Measurements from ENCODE around the gene CACNA1D. TPM values are rescaled to one million over a fixed set of nuclear protein-coding genes. Genes with fewer than 3 reads are reported as not detected.

CACNA1D gene
- total and polyA plus RNA-seq, 2 donors (not counting 3 experiments of a cell fraction or from before 2014, with no cell fraction given): 0.06 TPM; not detected in 1

DNA sequence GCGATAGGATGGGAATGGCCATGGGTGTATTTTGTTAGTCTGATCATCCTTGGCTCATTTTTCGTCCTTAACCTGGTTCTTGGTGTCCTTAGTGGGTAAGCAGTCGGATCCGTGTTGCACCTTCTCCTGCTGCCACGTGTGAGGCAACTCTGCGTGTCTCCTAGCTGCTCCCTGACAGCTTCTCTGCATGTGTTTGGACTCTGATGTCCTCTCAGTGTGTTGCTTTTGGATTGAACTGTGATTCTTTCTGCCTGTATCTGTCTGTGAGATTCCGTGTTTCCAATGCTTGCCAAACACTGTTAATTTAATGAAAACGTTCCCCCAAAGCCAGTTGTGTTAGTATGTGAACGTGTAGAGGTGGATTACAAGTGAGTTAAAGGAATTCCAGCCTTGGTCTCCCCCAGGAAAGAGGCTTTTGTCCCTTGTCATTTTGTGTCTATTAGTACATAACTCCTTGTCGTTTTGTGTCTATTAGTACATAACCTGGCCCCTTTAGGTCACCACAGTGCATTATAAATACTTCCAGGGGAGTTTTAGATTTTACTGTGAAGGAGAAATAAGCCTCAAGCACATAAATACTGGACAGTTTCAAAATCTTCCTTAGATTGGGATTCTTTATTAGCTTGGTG is 179.4 kb downstream of the CACNA1D start:
- no peaks in the 10 kb centered on the region for H3K79me2 ChIP-seq (ENCODE audit: control insufficient read depth, insufficient read depth, low read length)
- no peak overlapping the region for H3K4me3 ChIP-seq (replicated peaks in 1 of 3; ENCODE audit: insufficient read depth in 1 of 3, low read depth in 1 of 3, low read length in 3 of 3)
- H3K27me3 ChIP-seq (ENCODE audit: control insufficient read depth in 2 of 2, insufficient read depth in 2 of 2, low read length in 2 of 2): no peaks in the 10 kb centered on the region
- TF ChIP-seq POLR2A (IDR thresholded peaks at IDR 0.05; ENCODE audit: low read depth, low read length): no peak
- no peak for TF ChIP-seq EZH2 (IDR thresholded peaks at IDR 0.05; ENCODE audit: borderline replicate concordance, low read depth, low read length, severe bottlenecking)
- no peak for TF ChIP-seq JUN (IDR thresholded peaks at IDR 0.05; ENCODE audit: borderline replicate concordance, insufficient read depth, insufficient read length, low read depth)
- TF ChIP-seq, protein P1, sequence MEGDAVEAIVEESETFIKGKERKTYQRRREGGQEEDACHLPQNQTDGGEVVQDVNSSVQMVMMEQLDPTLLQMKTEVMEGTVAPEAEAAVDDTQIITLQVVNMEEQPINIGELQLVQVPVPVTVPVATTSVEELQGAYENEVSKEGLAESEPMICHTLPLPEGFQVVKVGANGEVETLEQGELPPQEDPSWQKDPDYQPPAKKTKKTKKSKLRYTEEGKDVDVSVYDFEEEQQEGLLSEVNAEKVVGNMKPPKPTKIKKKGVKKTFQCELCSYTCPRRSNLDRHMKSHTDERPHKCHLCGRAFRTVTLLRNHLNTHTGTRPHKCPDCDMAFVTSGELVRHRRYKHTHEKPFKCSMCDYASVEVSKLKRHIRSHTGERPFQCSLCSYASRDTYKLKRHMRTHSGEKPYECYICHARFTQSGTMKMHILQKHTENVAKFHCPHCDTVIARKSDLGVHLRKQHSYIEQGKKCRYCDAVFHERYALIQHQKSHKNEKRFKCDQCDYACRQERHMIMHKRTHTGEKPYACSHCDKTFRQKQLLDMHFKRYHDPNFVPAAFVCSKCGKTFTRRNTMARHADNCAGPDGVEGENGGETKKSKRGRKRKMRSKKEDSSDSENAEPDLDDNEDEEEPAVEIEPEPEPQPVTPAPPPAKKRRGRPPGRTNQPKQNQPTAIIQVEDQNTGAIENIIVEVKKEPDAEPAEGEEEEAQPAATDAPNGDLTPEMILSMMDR (IDR thresholded peaks at IDR 0.05; ENCODE audit: extremely low read depth in 1 of 2, insufficient read depth in 1 of 2, low read depth in 1 of 2, low read length in 2 of 2): no peak
- TF ChIP-seq, protein P2, sequence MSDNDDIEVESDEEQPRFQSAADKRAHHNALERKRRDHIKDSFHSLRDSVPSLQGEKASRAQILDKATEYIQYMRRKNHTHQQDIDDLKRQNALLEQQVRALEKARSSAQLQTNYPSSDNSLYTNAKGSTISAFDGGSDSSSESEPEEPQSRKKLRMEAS (IDR thresholded peaks at IDR 0.05; ENCODE audit: insufficient read depth, insufficient read length): no peak
- TF ChIP-seq POLR2AphosphoS5 (IDR thresholded peaks at IDR 0.05; ENCODE audit: insufficient read depth, low read depth, low read length): no peak
- TF ChIP-seq FOS (IDR thresholded peaks at IDR 0.05; ENCODE audit: borderline replicate concordance, insufficient read depth, low read length): no peak
- no peak for TF ChIP-seq GATA2 (IDR thresholded peaks at IDR 0.05; ENCODE audit: insufficient read depth, insufficient read length, low read depth, low read length)
- TF ChIP-seq MYC (IDR thresholded peaks at IDR 0.05; ENCODE audit: low read depth, low read length): no peak
- H2AFZ ChIP-seq (ENCODE audit: low read depth, low read length): no peak overlapping the region
- H3K9me1 ChIP-seq (replicated peaks; ENCODE audit: control insufficient read depth, extremely low read depth, insufficient read depth, low read length): no peaks in the 10 kb centered on the region
- BruUV-seq (replicated peaks): no TSS peak
- H4K20me1 ChIP-seq (replicated peaks; ENCODE audit: control insufficient read depth, extremely low read depth, insufficient read depth, low read length): no peaks in the 10 kb centered on the region
- ChIA-PET CTCF (interaction anchor here (1.8 kb wide), 1 partner anchor 10 kb away, joined by 4 read pairs; no protein-coding TSS in a partner anchor), POLR2A (no interaction called here)
- H3K4me2 ChIP-seq (ENCODE audit: insufficient read depth, low read length): no peak overlapping the region
- no peak overlapping the region for H3K9ac ChIP-seq (replicated peaks; ENCODE audit: extremely low read depth, insufficient read depth, low read length)
- DNase-seq (ENCODE audit: low read depth, low spot score) (no peak), FAIRE-seq (no peak)
- intact Hi-C loops (cut with micrococcal nuclease) (no loop called here), dilution Hi-C loops (cut with MboI; ENCODE audit: extremely low pct_ligation_motif_present, low sequenced_read_pairs) (no loop called here)
- no peaks in the 10 kb centered on the region for H3K9me3 ChIP-seq (replicated peaks; ENCODE audit: control insufficient read depth, insufficient read depth, low read length)
- no peak overlapping the region for H3K27ac ChIP-seq (ENCODE audit: insufficient read depth, low read depth, low read length)
- no peaks in the 10 kb centered on the region for H3K4me1 ChIP-seq (ENCODE audit: control insufficient read depth, extremely low read depth, insufficient read depth, low read length)
- H3K36me3 ChIP-seq (ENCODE audit: control insufficient read depth in 2 of 2, extremely low read depth in 1 of 2, insufficient read depth in 2 of 2, low read length in 2 of 2): no peaks in the 10 kb centered on the region
